GM18909 (cell line): ENCODE measurements around the gene CD58.
A peak's percentile ranks its signal among the peaks of the same experiment; 100 is the strongest.
"Not testable (repeated sequence)": the region's sequence is repeated elsewhere in the genome, so short reads cannot be mapped to it uniquely, and the experiment has no call there.

Experiments
- ATAC-seq: cut with Tn5 transposase; IDR thresholded peaks from one replicate; pipeline ENCODE4 v1.9.1; 2021; ENCODE audit warnings: mild to moderate bottlenecking; ENCODE audit not compliant: unreplicated experiment, poor library complexity

Gene CD58

DNA sequence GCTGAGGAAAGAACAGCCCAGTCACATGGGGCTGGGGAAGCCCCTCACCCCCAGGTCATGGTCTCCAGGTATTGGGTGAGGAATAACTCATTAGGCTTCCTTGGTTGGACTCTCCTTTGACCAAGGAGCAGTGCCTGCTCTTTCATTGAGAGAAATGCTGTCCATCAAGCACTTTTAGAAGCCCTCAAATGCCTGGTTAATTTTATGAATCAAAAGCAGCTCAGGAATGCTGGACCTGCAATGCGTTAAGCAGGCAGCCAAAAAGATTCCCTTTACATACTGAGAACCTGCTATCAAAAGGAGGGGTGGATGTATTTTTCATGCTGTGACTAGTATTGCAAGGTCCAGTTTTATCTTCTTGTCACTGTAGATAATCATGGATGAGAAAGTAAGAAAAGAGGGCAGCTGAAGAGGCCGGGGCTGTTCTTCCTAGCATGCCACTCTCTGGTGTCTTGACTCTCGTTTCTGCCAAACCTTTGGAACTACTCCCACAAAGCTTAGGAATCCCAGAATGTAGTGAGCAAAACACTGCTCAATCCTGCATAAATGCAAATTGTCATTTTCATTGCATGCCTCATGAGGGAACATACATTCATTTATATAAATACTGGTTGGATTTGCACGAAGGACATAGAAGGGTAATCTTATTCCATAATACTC lies 2.1 kb upstream of the CD58 start:
- ATAC-seq: no peak

DNA sequence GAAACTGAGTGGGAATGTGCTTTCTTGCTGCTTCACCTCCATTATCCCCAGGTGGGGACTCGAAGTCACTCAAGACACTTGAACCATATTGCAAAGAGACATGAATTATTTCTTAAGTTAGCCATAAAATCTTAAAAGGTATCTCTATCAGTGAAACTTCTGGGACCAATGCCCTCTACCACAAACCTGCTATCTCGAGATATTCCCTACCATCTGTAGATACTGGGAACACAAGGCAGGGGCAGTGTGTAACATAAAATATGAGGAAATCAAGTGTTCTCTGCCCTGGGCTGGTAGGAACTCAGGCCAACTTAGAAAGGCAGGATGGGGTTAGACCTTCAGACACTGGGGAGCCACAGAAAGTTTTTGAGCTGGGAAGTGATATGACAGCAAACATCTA lies 1.3 kb upstream of the CD58 start:
- ATAC-seq: no peak

DNA sequence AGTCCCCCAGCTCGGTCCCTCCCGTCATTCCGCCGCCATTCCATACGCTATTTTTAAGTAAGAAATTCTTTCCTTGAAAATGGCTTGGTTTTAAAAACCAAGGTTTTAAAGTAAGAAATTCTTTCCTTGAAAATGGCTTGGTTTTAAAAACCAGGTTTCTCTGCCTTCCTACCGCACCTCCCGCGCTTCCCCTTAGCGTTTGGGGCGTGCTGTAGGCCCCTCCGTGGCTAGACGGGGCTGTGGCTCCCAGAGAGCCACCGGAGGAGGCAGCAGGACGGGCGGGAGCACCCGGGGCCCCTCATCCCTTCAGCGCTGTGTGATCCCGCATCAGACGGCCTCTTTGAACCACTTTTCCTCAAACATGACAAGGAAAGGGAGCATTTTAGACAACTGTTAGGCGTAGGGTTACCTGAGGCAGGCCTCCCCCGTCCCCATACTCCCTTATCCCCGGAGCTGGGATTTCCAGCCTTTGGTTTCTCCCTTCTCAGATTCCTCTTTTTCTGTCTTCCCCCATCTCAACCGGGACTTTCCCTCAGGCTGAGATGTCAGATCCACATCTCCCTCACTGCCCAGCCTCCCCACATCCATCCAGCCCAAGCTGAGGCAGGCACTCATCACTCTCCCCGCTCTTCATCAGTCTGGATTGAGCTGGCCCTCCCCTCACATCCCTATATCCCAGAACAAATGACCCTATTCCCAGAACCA lies 541 bp upstream of the CD58 start:
- ATAC-seq: no peak

DNA sequence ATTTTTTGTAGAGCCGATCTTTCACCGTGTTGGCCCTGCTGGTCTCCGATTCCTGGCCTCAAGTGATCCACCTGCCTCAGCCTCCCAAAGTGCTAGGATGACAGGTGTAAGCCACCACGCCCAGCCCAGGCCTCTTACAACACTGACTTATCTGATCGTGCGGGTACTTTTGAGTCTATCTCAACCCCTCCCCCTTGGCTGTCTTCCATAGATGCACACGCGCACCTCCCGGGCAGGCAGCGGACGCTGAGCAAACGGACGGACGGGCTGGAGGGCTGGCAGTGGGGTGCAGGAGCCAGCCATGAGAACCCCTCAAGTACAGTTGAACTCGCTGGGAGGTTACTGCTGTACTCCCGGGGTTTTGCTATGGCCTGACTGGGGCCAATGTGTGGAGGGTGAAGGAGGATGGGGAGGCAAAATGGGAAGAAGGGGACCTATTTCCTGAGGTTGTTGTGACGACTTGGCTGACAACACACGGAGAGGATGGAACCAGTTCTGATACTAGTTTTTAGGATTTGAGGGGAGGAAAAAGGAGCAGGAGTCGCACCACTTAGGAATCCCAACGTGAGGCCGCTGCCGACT lies 959 bp downstream of the CD58 start:
- ATAC-seq: peak; percentile 33

DNA sequence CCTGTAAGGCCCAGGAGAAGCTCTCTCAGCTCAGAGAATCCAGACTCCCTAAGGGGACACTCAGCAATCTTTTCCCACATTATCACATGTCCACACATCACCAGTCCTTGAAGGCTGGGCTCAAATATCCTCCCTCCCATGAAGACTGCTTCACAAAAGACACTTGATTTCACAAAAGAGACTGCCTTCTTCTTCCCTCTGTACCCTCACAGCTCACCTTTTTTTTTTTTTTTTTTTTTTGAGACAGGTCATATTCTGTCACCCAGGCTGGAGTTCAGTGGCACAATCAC lies 1.5 kb downstream of the CD58 start:
- ATAC-seq: no peak

DNA sequence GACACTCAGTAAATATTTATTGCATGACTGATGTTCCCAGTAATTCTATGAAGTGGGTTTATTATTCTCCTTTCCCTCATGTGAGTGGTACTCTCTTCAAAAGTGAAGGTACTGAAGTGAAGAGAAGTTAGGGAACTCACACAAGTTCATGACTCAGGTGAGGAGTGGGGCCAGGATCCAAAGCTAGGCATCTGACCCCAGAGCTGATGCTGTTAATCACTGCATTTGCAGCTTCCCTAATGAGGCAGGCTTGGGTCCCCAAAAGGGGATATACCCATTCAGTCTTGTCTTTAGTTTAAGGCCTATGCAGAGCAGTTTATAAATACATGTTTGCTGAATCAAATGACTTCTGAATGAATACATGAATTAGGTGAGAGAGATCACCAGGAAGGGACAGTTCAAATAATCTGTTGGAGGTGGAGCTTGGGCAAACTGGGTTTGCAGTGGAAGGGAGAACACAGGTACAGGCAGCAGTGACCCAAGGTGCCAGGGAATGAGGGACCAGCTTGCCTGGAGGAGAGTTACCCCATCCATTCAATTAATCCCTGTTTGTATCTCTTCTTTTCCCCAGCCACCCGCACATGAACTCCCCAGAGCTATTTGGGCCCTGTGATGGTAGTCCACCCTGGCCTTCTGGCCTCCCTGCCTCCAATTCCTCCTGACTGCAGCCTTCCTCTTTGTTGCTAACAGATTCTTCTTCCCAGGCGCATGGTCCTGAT lies 2.0 kb downstream of the CD58 start:
- ATAC-seq: no peak

DNA sequence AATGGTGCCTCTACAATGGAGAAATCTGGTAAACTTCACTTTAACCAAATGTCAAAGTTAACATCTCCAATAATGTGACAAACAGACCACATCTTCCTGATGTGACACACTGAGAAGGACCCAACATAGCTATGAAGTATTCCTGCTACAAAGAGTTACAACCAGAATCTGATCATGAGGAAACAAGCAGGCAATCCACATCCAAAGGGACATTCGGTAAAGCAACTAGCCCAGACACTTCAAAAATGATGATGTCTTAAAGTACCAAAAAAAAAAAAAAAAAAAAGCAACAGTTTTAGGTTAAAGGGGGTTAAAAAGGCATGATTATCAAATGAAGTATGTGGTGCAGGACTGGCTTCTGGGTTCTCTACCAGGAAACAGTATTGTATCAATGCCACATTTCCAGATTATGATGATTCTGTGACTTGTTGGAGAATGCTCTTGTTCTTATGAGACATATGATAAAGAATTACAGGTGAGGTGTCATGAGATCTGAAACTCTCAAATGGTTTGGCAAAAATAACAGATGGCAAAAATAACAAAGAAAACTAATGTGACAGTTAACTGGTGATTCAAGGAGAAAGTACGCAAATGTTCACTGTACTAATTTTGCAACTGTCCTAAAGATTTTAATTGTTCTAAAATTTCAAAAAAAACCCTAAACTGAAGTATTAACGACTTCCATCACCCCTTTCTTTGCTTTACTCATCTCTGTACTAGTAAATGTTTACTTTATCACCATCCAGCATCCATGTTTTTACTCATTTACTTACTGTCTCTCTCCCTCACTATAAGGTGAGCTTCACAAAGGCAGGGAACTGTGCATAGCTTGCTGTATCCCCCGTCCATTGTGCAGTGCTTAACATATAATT lies 2.8 kb downstream of the CD58 start:
- no peak for ATAC-seq

DNA sequence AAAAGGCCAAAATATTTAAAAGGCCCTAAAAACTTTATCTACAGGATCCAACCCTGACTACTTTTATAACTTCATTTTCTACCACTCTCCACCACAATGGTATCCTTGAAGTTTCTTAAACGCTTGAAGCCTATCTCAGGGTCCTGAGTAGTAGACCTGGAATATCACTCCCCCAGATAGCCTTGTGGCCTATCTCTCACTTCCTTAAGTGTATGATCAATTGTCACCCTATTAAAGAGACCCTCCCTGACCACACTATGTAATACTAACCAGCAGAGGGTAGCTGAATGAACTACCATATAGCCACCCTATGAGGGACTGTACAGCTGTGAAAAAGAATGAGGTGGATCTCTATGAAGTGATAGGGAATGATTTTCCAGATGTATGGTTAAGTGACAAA lies 5.6 kb downstream of the CD58 start:
- no peak for ATAC-seq

- no peak for ATAC-seq
These were observed 6.4 kb downstream of the CD58 start for GRCh38 chr1:116564426-116564825.

GRCh38 chr1:116562465-116562864 lies 8.4 kb downstream of the CD58 start:
- ATAC-seq: not testable (repeated sequence)

- ATAC-seq: no peak
These were observed 9.3 kb downstream of the CD58 start for GRCh38 chr1:116561563-116561962.

- ATAC-seq: no peak
These were observed 9.9 kb downstream of the CD58 start for GRCh38 chr1:116560704-116561490.

DNA sequence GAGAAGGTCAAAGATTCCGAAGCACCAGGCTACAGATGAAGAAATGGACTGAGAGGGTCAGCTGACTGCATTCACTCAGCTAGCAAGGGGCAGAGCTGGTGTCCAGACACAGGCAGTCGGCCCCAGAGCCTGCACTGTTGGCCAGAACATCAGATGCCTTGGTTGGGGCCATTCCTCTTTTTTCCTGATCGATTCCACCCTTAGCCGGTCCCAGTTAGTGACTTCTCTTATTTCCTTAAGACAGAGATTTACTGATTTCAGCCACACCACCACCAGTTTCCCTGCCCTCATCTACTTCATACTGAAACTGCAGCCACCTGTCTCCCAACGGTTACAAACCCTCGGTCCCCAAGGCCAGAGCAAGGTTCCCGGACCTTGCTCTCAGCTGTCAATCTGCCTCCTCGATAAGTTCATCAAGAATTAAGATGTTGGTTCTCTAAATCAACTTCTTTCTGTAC lies 11.5 kb downstream of the CD58 start:
- ATAC-seq: peak; percentile 41

- no peak for ATAC-seq
These were observed 12.3 kb downstream of the CD58 start for GRCh38 chr1:116558571-116558970.

DNA sequence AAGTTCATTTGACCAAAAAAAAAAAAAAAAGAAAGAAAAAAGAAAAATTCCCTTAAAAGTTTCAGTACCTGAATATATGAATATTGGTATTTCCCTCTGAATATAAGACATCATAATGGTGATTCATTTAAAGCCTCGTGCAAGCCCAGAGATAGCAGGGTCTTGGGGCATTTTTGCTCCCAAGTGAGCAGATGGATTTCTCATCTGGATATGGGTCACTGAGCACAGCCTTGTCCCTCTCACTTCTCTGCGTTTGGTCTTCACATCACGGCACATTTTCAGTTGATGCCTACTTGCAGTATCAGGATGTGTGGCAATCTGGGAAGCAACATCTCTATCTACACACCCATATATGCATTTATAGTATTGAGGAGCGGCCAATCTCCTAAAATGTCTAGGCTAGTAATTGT lies 12.7 kb downstream of the CD58 start:
- ATAC-seq: no peak

DNA sequence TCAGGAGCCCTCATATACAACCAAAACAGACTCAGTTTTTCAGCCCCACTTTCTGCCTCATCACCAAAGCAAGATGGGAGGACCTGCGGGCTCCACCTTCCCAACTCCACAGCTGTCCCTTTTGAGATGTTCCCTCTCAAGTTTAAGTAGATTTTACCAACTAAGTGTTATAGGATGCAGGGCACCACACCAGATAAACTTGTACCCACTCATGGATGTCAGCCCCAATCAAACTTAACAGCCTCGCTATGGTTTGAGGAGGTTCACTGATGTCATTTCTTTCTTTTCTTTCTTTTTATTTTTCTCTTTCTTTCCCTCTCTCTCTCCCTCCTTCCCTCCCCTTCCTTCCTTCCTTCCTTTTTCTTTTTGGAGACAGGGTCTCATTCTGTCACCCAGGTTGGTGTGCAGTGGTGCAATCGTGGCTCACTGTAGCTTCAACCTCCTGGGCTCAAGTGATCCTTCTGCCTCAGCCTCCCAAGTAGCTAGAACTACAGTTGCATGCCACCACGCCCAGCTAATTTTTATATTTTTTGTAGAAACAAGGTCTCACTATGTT lies 13.4 kb downstream of the CD58 start:
- no peak for ATAC-seq

GRCh38 chr1:116556289-116557006 lies 14.4 kb downstream of the CD58 start:
- ATAC-seq: peak; percentile 58

DNA sequence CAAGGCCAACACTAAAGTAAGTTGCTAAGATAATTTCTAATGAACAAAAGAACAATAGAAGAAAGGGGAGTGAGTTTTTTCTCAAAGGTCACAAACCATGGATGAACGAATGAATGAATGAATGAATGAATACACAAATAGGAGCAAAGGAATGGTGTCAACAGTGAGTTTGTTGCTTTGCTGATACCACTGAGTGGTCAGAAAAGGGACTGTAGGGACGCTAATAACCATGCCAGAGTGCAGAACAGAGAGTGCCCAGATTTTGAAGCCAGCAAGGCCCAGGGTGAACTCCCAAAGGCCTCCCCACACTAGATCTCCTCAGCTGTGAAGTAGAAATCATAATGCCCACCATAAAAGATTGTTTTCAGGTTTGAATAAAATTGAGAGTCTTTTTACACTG lies 15.9 kb downstream of the CD58 start:
- no peak for ATAC-seq
